HG03571 (cell line): ENCODE data around the gene FKBP14.
"Not testable (repeated sequence)": the region's sequence is repeated elsewhere in the genome, so short reads cannot be mapped to it uniquely, and the experiment has no call there.

Source experiments
- ATAC-seq: cut with Tn5 transposase; IDR thresholded peaks from one replicate; pipeline ENCODE4 v1.9.1; 2021; ENCODE audit not compliant: unreplicated experiment

The FKBP14 gene

DNA sequence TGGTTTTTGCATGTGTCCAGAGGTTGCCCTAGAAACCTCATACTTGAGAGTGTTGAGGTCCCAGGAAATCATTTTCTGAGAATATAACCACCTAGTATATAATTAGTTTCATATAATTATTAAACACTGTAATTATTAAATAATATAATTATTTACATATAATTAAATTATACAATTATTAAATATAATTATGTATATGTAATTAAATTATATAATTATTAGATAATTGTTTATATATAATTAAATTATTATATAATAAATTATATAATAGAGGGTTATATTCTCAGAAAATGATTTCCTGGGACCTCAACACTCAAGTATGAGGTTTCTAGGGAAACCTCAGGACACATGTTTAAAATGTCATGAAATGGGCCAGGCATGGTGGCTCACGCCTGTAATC is 64.5 kb downstream of the FKBP14 start:
- no peak for ATAC-seq

DNA sequence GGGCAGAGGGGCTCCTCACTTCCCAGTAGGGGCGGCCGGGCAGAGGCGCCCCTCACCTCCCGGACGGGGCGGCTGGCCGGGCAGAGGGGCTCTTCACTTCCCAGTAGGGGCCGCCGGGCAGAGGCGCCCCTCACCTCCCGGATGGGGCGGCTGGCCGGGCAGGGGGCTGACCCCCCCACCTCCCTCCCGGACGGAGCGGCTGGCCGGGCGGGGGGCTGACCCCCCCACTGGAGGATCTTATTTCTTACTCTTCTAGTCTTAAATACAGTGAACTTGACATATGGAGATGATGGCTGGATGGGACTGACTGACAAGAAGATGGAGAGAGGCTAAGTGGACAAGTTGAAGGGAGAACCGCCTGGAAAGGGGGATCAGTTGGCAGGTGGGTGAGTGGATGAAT is 64.9 kb downstream of the FKBP14 start:
- not testable (repeated sequence) for ATAC-seq
